H1 (cell line): ENCODE measurements around the gene THPO. TPM values are rescaled to one million over a fixed set of nuclear protein-coding genes. Genes with fewer than 3 reads are reported as not detected.

Source experiments
- CTCF ChIA-PET: fragments of 300-600 bp; sonication (Branson Sonifier 250); formaldehyde crosslinking; loops from one replicate; lab custom pipeline; 2021; ENCODE audit not compliant: partially characterized antibody; lab: Charles Lee
- POLR2A ChIA-PET: fragments of 300-600 bp; sonication (Branson Sonifier 250); formaldehyde crosslinking; loops from one replicate; lab custom pipeline; 2021; ENCODE audit warnings: inconsistent platforms; ENCODE audit not compliant: partially characterized antibody; lab: Charles Lee
- DNase-seq, 2 experiments: peaks; one replicate each; pipeline versions ENCODE4 v3.0.0 to v3.0.0-alpha.2; 2010 to 2022; ENCODE audit warnings: low spot score in 2 of 2, low read depth in 1 of 2, mixed read lengths in 1 of 2
- FAIRE-seq: peaks from 2 replicates; lab custom pipeline; 2011; peaks lifted over from hg19 to GRCh38; lab: Jason Lieb, UNC
- H2AFZ ChIP-seq: 2 replicates; pipeline ENCODE4 v1.8.1; 2012; ENCODE audit warnings: low read length, inconsistent platforms
- H2AK5ac ChIP-seq: 2 replicates; pipeline ENCODE4 v1.6.1; 2013; ENCODE audit warnings: low read depth, low read length
- H2BK120ac ChIP-seq: replicated peaks from 2 replicates; pipeline ENCODE3; 2013; ENCODE audit warnings: low read depth, low read length, inconsistent platforms
- H2BK12ac ChIP-seq: 2 replicates; pipeline ENCODE4 v1.6.1; 2013; ENCODE audit warnings: low read depth, low read length
- H2BK15ac ChIP-seq: 2 replicates; pipeline ENCODE4 v1.6.1; 2013; ENCODE audit warnings: low read length
- H2BK20ac ChIP-seq: 2 replicates; pipeline ENCODE4 v1.6.1; 2013; ENCODE audit warnings: low read length
- H2BK5ac ChIP-seq: 2 replicates; pipeline ENCODE4 v1.6.1; 2013; ENCODE audit warnings: low read depth, low read length
- H3K14ac ChIP-seq: 2 replicates; pipeline ENCODE4 v1.6.1; 2013; ENCODE audit warnings: inconsistent platforms; ENCODE audit not compliant: insufficient read length
- H3K18ac ChIP-seq: 2 replicates; pipeline ENCODE4 v1.6.1; 2013; ENCODE audit warnings: low read length; ENCODE audit errors: extremely low read depth
- H3K23ac ChIP-seq: 2 replicates; pipeline ENCODE4 v1.6.1; 2013; ENCODE audit warnings: inconsistent platforms; ENCODE audit not compliant: insufficient read length
- H3K23me2 ChIP-seq: 2 replicates; pipeline ENCODE4 v1.6.1; 2013; ENCODE audit warnings: low read depth, low read length
- H3K27ac ChIP-seq: 2 replicates; pipeline ENCODE4 v1.6.1; 2011; ENCODE audit warnings: low read depth, low read length, inconsistent platforms
- H3K27me3 ChIP-seq, 4 experiments: replicated peaks in 1 of 4; 1 replicate in 1 of 4; 2 replicates in 3 of 4; pipeline versions ENCODE4 v1.6.1 to v1.8.1; 2011 to 2013; ENCODE audit warnings: low read length in 3 of 4, mild to moderate bottlenecking in 3 of 4, inconsistent platforms in 2 of 4, mixed read lengths in 2 of 4, moderate library complexity in 1 of 4; ENCODE audit not compliant: control insufficient read depth in 3 of 4, insufficient read depth in 3 of 4; ENCODE audit errors: extremely low read depth in 1 of 4
- H3K36me3 ChIP-seq, 4 experiments: 2 replicates each; pipeline versions ENCODE4 v1.6.1 to v1.8.1; 2011 to 2013; ENCODE audit warnings: mild to moderate bottlenecking in 4 of 4, low read length in 3 of 4, moderate library complexity in 2 of 4, control low read depth in 1 of 4, inconsistent platforms in 1 of 4; ENCODE audit not compliant: insufficient read depth in 4 of 4, control insufficient read depth in 2 of 4
- H3K4ac ChIP-seq: replicated peaks from 2 replicates; pipeline ENCODE3; 2013; ENCODE audit warnings: low read length, low read depth, mixed read lengths, inconsistent platforms; ENCODE audit not compliant: insufficient read length
- H3K4me1 ChIP-seq, 4 experiments: replicated peaks in 1 of 4; 1 replicate in 1 of 4; 2 replicates in 3 of 4; pipeline versions ENCODE4 v1.6.1 to v1.8.1; 2011 to 2013; ENCODE audit warnings: low read length in 3 of 4, inconsistent platforms in 2 of 4, mixed read lengths in 1 of 4; ENCODE audit not compliant: insufficient read depth in 4 of 4, control insufficient read depth in 3 of 4
- H3K4me2 ChIP-seq, 2 experiments: 2 replicates each; pipeline versions ENCODE4 v1.6.1 to v1.8.1; 2011 to 2013; ENCODE audit warnings: low read depth in 2 of 2, low read length in 2 of 2, control low read depth in 1 of 2, inconsistent platforms in 1 of 2, mild to moderate bottlenecking in 1 of 2; ENCODE audit not compliant: insufficient read depth in 1 of 2
- H3K4me3 ChIP-seq, 4 experiments: fragments of 200-600, 300-600 bp in 1 of 4; sonication (generic), shearing (Covaris generic), sonication (Bioruptor Twin) in 1 of 4; 2 replicates each; pipeline versions ENCODE4 v1.5.1 to v1.8.1; 2011 to 2016; ENCODE audit warnings: low read length in 4 of 4, low read depth in 3 of 4, control low read depth in 2 of 4, inconsistent platforms in 2 of 4, mild to moderate bottlenecking in 2 of 4, mixed read lengths in 1 of 4, moderate library complexity in 1 of 4; ENCODE audit not compliant: insufficient read depth in 2 of 4; ENCODE audit errors: extremely low read depth in 1 of 4
- H3K56ac ChIP-seq: replicated peaks from 2 replicates; pipeline ENCODE3; 2013; ENCODE audit warnings: low read depth, mild to moderate bottlenecking, mixed read lengths, low read length, inconsistent platforms; ENCODE audit not compliant: insufficient read length
- H3K79me1 ChIP-seq: 2 replicates; pipeline ENCODE4 v1.6.1; 2013; ENCODE audit warnings: low read depth, low read length, control low read depth
- H3K79me2 ChIP-seq, 2 experiments: 2 replicates each; pipeline versions ENCODE4 v1.6.1 to v1.8.1; 2012 to 2013; ENCODE audit warnings: low read length in 2 of 2, mild to moderate bottlenecking in 2 of 2, inconsistent platforms in 1 of 2; ENCODE audit not compliant: insufficient read depth in 2 of 2, control insufficient read depth in 1 of 2
- H3K9ac ChIP-seq, 4 experiments: replicated peaks in 1 of 4; 1 replicate in 1 of 4; 2 replicates in 3 of 4; pipeline versions ENCODE4 v1.6.1 to v1.8.1; 2011 to 2013; ENCODE audit warnings: low read depth in 3 of 4, low read length in 3 of 4, control low read depth in 2 of 4, mild to moderate bottlenecking in 2 of 4, moderate library complexity in 2 of 4, inconsistent platforms in 1 of 4; ENCODE audit errors: extremely low read depth in 1 of 4
- H3K9me3 ChIP-seq, 2 experiments: 2 replicates each; pipeline versions ENCODE4 v1.6.1 to v1.8.1; 2012 to 2013; ENCODE audit warnings: mild to moderate bottlenecking in 2 of 2, moderate library complexity in 2 of 2, control low read depth in 1 of 2, inconsistent platforms in 1 of 2, low read depth in 1 of 2, low read length in 1 of 2, mixed read lengths in 1 of 2; ENCODE audit not compliant: insufficient read depth in 2 of 2
- H4K20me1 ChIP-seq, 2 experiments: replicated peaks in 1 of 2; 2 replicates each; pipeline versions ENCODE3 to v1.8.1; 2011 to 2013; ENCODE audit warnings: inconsistent platforms in 2 of 2, low read length in 2 of 2, mild to moderate bottlenecking in 1 of 2; ENCODE audit not compliant: insufficient read depth in 2 of 2, control insufficient read depth in 1 of 2
- H4K5ac ChIP-seq: 2 replicates; pipeline ENCODE4 v1.6.1; 2013; ENCODE audit warnings: low read length, low read depth, mixed read lengths, inconsistent platforms; ENCODE audit not compliant: insufficient read length
- H4K8ac ChIP-seq: 2 replicates; pipeline ENCODE4 v1.8.0; 2013; ENCODE audit warnings: mild to moderate bottlenecking, moderate library complexity, low read length, inconsistent platforms; ENCODE audit not compliant: insufficient read depth; ENCODE audit errors: extremely low read depth
- H4K91ac ChIP-seq: replicated peaks from 2 replicates; pipeline ENCODE3; 2013; ENCODE audit warnings: low read length, mixed read lengths, inconsistent platforms; ENCODE audit not compliant: insufficient read length
- ASH2L ChIP-seq: fragments of 200-600, 300-600 bp; sonication (generic); IDR thresholded peaks from one replicate; pipeline ENCODE4 v1.7.1; 2017; ENCODE audit warnings: low read length
- CTCF ChIP-seq, 3 experiments: IDR thresholded peaks; 1 replicate in 2 of 3; 2 replicates in 1 of 3; pipeline versions ENCODE4 v1.5.1 to v1.6.1; 2011; ENCODE audit warnings: low read length in 3 of 3, mild to moderate bottlenecking in 3 of 3, inconsistent platforms in 2 of 3, low read depth in 1 of 3, moderate library complexity in 1 of 3; ENCODE audit not compliant: insufficient read depth in 1 of 3; ENCODE audit errors: control extremely low read depth in 1 of 3
- EGR1 ChIP-seq: IDR thresholded peaks from 2 replicates; pipeline ENCODE4 v1.6.1; 2011; ENCODE audit warnings: low read depth, low read length, borderline replicate concordance
- NANOG ChIP-seq: IDR thresholded peaks from 2 replicates; pipeline ENCODE4 v1.6.1; 2011; ENCODE audit warnings: low read length, low read depth, mild to moderate bottlenecking, inconsistent platforms; ENCODE audit not compliant: insufficient read depth, poor library complexity, severe bottlenecking
- RAD21 ChIP-seq, 2 experiments: IDR thresholded peaks in 1 of 2; conservative IDR thresholded peaks in 1 of 2; 2 replicates each; pipeline ENCODE4 v1.6.1; 2011; ENCODE audit warnings: low read depth in 2 of 2, low read length in 2 of 2, improper control_type of control experiment in 1 of 2, inconsistent platforms in 1 of 2, mild to moderate bottlenecking in 1 of 2, moderate library complexity in 1 of 2
- SUZ12 ChIP-seq: fragments of 200-600 bp; sonication (generic); IDR thresholded peaks from 2 replicates; pipeline ENCODE4 v1.6.1; 2012; ENCODE audit warnings: mild to moderate bottlenecking, inconsistent platforms, low read length, moderate library complexity, mixed read lengths
- USF2 ChIP-seq: IDR thresholded peaks from 2 replicates; pipeline ENCODE4 v1.6.1; 2011; ENCODE audit warnings: low read length, improper control_type of control experiment
- WGBS, 2 experiments: shearing (Covaris generic) in 1 of 2; methylation state at CpG; one replicate each; pipeline versions ENCODE4 v1.1.6 to v1.1.7; 2013 to 2015; ENCODE audit warnings: low lambda C conversion rate in 2 of 2, mixed read lengths in 2 of 2, inconsistent platforms in 1 of 2, low coverage in 1 of 2, missing lambda C conversion rate in 1 of 2; ENCODE audit not compliant: insufficient replicate concordance in 2 of 2, insufficient coverage in 1 of 2, insufficient read length in 1 of 2; ENCODE audit errors: extremely low coverage in 1 of 2, missing lambda C conversion rate in 1 of 2; 5-methylcytosine and 5-hydroxymethylcytosine counted together
- polyA plus RNA-seq, 7 experiments: library from polyadenylated mRNA; depleted of rRNA in 3 of 7; stranded (reverse) in 5 of 7; unstranded in 2 of 7; fragments of >200 nt in 5 of 7; fragments of 200-250 nt in 2 of 7; gene quantifications; 1 replicate in 5 of 7; 2 replicates in 1 of 7; 4 replicates in 1 of 7; pipeline versions ENCODE4 v1.2.1 to v1.2.3, GENCODE V29; 2011 to 2013; ENCODE audit warnings: missing spikeins in 2 of 7, mixed read lengths in 2 of 7
- total RNA-seq: library from RNA; stranded (reverse); fragmentation: NEBNext Ultra II Directional; extraction: Animal tissue kit (Norgen Biotek cat#: 25700); gene quantifications from 2 replicates; pipeline ENCODE4 v1.2.1, GENCODE V29; 2021

Gene THPO
- total and polyA plus RNA-seq, 2 of the 8 experiments (the other 6 are each of a cell fraction or from before 2014, with no cell fraction given): 0.82 to 1.2 TPM

GRCh38 chr3:184386047-184386806 is 8.2 kb upstream of the THPO start:
- Histone ChIP-seq H2BK5ac (no peak overlapping the region), H3K79me1 (no peaks in the 10 kb centered on the region), H2AFZ (no peak overlapping the region), H3K4me1 (peaks cover 0 to 5% (median 3%) of the 10 kb centered on the region in 4 experiments; a peak in 6 of 7 replicates), H4K91ac (no peak overlapping the region), H3K36me3 (no peaks in the 10 kb centered on the region), H2BK15ac (no peak overlapping the region), H3K9me3 (no peaks in the 10 kb centered on the region), H4K5ac (no peak overlapping the region), H3K27ac (no peak overlapping the region), H3K79me2 (no peaks in the 10 kb centered on the region), H4K20me1 (peaks cover 0 to 7% of the 10 kb centered on the region in 2 experiments), H2BK120ac (no peak overlapping the region), H4K8ac (no peak overlapping the region), H3K18ac (no peak overlapping the region), H3K23ac (no peak overlapping the region), H3K23me2 (peaks cover 4% of the 10 kb centered on the region; the same call in 1 of the 2 replicates), H2AK5ac (no peak overlapping the region), H3K4ac (no peak overlapping the region), H3K4me2 (peak overlapping the region in 1 of 2 experiments; percentile 56; a peak in 2 of 4 replicates), H2BK12ac (no peak overlapping the region), H2BK20ac (no peak overlapping the region), H3K27me3 (peaks cover 16 to 26% (median 23%) of the 10 kb centered on the region in 4 experiments), H3K56ac (no peak overlapping the region), H3K4me3 (peak overlapping the region in 1 of 4 experiments; percentile 27; a peak in 1 of 8 replicates), H3K9ac (no peak overlapping the region), H3K14ac (no peak overlapping the region)
- POLR2A ChIA-PET: no interaction called here
- FAIRE-seq: no peak
- no peak for DNase-seq
- CTCF ChIA-PET: interaction anchor here (0.7 to 8.3 kb wide), 10 partner anchors 9 to 157 kb away, joined by 3 to 78 read pairs (median 4); no protein-coding TSS in a partner anchor
- 60% methylated on average over 25 of the region's 37 CpGs; no CpG with 5 or more reads in 1 of the 2 experiments for WGBS, 2 experiments
- TF ChIP-seq RAD21 (IDR thresholded peaks at IDR 0.05 in 1 of 2, conservative IDR thresholded peaks at IDR 0.05 in 1 of 2; ENCODE audit: low read depth in 2 of 2, low read length in 2 of 2) (peak; percentile 6 to 28; a peak in 2 of 4 replicates), USF2 (no peak), NANOG (no peak), ASH2L (no peak), SUZ12 (no peak), CTCF (IDR thresholded peaks at IDR 0.05; ENCODE audit: control extremely low read depth in 1 of 3, insufficient read depth in 1 of 3, low read depth in 1 of 3, low read length in 3 of 3) (peak in 2 of 3 experiments; percentile 9 to 29; a peak in 2 of 4 replicates), EGR1 (no peak)
